ENCODE data around the gene CSHL1.
A peak's percentile ranks its signal among the peaks of the same experiment; 100 is the strongest.

The CSHL1 gene

GRCh38 chr17:63911041-63911635 is at the start of gene CSHL1:
Gene CSHL1 (minus strand): TSS chr17:63911258. CDS start chr17:63911196, 62 bp downstream.
- DNase-seq (ENCODE audit: low read depth in 2 of 2), result no peak

- DNase-seq (ENCODE audit: low read depth in 2 of 2), result no peak
Observed at GRCh38 chr17:63960430-63960829, 49.4 kb upstream of the CSHL1 start.

- DNase-seq (ENCODE audit: low read depth in 2 of 2), result no peak
Observed at GRCh38 chr17:63960006-63960405, 48.9 kb upstream of the CSHL1 start.

GRCh38 chr17:63956296-63956920 is 45.4 kb upstream of the CSHL1 start:
- no peak for DNase-seq (ENCODE audit: low read depth in 2 of 2)

- DNase-seq (ENCODE audit: low read depth in 2 of 2), result no peak
Observed at GRCh38 chr17:63955791-63956190, 44.7 kb upstream of the CSHL1 start.

- no peak for DNase-seq (ENCODE audit: low read depth in 2 of 2)
Observed at GRCh38 chr17:63955232-63955631, 44.2 kb upstream of the CSHL1 start.

- no peak for DNase-seq (ENCODE audit: low read depth in 2 of 2)
Observed at GRCh38 chr17:63954402-63955063, 43.5 kb upstream of the CSHL1 start.

- DNase-seq (ENCODE audit: low read depth in 2 of 2), result no peak
Observed at GRCh38 chr17:63950940-63951907, 40.2 kb upstream of the CSHL1 start.

- no peak for DNase-seq (ENCODE audit: low read depth in 2 of 2)
Observed at GRCh38 chr17:63949576-63950250, 38.7 kb upstream of the CSHL1 start.

- DNase-seq (ENCODE audit: low read depth in 2 of 2), result no peak
Observed at GRCh38 chr17:63948521-63948920, 37.5 kb upstream of the CSHL1 start.

- DNase-seq (ENCODE audit: low read depth in 2 of 2), result no peak
Observed at GRCh38 chr17:63947711-63948330, 36.8 kb upstream of the CSHL1 start.

GRCh38 chr17:63946440-63947363 is 35.6 kb upstream of the CSHL1 start:
- peak; percentile 15 to 27 for DNase-seq (ENCODE audit: low read depth in 2 of 2)

- DNase-seq (ENCODE audit: low read depth in 2 of 2), result no peak
Observed at GRCh38 chr17:63945784-63946439, 34.9 kb upstream of the CSHL1 start.

- DNase-seq (ENCODE audit: low read depth in 2 of 2), result no peak
Observed at GRCh38 chr17:63944736-63945499, 33.9 kb upstream of the CSHL1 start.

- DNase-seq (ENCODE audit: low read depth in 2 of 2), result no peak
Observed at GRCh38 chr17:63943745-63944144, 32.7 kb upstream of the CSHL1 start.

GRCh38 chr17:63942309-63942985 is 31.4 kb upstream of the CSHL1 start:
- no peak for DNase-seq (ENCODE audit: low read depth in 2 of 2)

- DNase-seq (ENCODE audit: low read depth in 2 of 2), result no peak
Observed at GRCh38 chr17:63941751-63942150, 30.7 kb upstream of the CSHL1 start.

- DNase-seq (ENCODE audit: low read depth in 2 of 2), result no peak
Observed at GRCh38 chr17:63941162-63941561, 30.1 kb upstream of the CSHL1 start.

Data from stimulated activated CD4-positive, alpha-beta T cell treated with anti-CD3 and anti-CD28 coated beads, Interleukin-1b, Interleukin-23, amount 100 ng/mL, for 1 hour (primary cell).